Measurements from ENCODE around the gene RAB11FIP5.

RAB11FIP5 gene

GRCh38 chr2:73043929-73044832 lies 68.6 kb downstream of the RAB11FIP5 start:
- TF ChIP-seq GATA2 (IDR thresholded peaks at IDR 0.05; ENCODE audit: low read depth, low read length) (no peak), GATA3 (IDR thresholded peaks at IDR 0.05; ENCODE audit: low read depth, low read length) (no peak)

DNA sequence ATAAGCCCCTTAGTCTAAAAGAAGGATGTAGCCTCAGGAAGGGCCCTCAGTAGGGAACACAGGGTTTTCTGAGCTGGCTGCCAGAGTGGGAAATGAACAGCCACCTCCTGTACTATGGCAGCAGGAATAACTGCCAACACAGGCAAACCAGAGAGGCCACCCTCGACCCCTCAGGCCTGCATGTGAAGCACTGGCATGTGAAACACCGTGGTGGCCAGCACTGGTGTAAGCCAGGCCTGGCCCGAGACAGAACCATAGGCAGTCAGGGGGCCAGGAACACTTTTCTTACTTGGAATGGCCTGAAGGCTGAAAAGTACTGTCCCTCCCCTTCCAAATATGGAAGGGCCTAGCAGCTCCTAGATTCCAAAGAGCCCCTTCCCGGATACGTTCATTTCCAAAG lies 69.5 kb downstream of the RAB11FIP5 start:
- TF ChIP-seq GATA3 (IDR thresholded peaks at IDR 0.05; ENCODE audit: low read depth, low read length): no peak
- no peak for TF ChIP-seq GATA2 (IDR thresholded peaks at IDR 0.05; ENCODE audit: low read depth, low read length)

GRCh38 chr2:73037947-73038585 lies 74.7 kb downstream of the RAB11FIP5 start:
- TF ChIP-seq GATA2 (IDR thresholded peaks at IDR 0.05; ENCODE audit: low read depth, low read length) (no peak), GATA3 (IDR thresholded peaks at IDR 0.05; ENCODE audit: low read depth, low read length) (no peak)

- TF ChIP-seq GATA3 (IDR thresholded peaks at IDR 0.05; ENCODE audit: low read depth, low read length) (no peak), GATA2 (IDR thresholded peaks at IDR 0.05; ENCODE audit: low read depth, low read length) (no peak)
Observed at GRCh38 chr2:73036766-73037165, 76.0 kb downstream of the RAB11FIP5 start.

DNA sequence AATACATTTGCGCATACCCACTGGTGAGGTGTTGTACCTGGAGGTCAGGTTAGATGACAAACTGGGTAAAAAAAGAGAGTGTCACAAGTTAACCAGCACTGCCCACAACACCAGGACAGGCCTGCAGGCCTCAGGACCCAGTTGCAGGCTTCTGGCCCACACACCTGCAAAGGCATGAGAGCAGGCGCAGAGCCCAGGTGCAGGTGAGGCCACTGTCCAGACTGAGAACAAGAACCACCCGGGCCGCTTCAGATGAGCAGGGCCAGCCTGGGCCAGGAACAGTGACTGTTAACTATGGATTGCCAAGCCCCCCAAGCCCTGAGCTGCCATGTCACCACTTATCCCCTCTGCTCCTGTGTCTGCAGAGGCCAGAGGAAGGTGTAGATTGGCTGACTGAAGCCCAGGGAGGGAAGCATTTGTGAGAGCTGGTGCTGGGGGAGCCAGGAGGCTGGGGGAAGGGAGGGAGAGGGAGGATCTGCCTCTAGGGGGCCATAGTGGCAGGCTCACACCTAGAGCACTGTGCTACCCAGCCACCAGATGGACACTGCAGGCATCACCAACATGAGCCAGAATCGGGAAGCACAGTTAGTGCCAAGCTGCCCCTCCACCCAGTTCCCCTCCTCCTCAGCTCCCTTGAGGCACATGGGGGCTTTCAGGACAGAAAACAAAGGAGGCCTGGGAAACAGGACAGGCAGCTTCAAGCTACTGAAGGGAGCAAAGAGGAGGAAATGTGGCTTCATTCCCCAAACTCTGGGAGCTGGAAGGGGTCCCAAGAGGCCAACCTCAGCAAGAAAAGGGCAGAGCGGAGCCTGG lies 76.6 kb downstream of the RAB11FIP5 start:
- TF ChIP-seq GATA3 (IDR thresholded peaks at IDR 0.05; ENCODE audit: low read depth, low read length) (no peak), GATA2 (IDR thresholded peaks at IDR 0.05; ENCODE audit: low read depth, low read length) (no peak)

DNA sequence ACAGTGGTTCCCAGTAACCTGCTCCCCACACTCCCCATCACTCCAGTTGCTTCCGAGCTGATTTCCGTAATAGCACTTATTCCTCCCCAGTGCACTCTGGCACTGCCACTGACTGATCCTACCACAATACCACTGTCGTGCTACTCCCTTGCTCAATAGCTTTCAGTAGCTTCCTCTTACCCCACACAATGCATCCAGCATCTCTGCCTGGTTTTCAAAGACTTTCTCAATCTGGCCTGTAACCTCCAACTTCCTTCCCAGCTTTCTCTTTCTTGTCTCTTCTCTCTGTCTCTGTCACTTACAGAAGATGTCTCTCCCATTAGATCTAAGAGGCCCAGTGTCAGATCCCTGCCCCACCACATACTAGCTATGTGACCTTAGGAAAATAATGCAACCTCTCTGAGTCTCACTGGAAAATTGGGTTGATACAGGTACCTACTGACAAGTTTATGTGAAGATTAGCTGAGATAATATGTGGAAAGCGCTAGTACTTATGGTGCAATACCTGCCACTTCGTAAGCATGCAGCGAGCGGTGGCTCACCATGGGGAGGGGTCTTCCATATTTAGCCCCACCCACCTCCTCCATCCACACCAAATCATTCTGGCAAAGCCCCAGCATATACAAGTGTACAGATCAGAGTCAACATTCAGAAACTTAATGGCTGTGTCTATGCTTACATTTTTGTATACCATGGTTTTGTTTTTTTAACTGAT lies 77.9 kb downstream of the RAB11FIP5 start:
- TF ChIP-seq GATA2 (IDR thresholded peaks at IDR 0.05; ENCODE audit: low read depth, low read length): no peak
- TF ChIP-seq GATA3 (IDR thresholded peaks at IDR 0.05; ENCODE audit: low read depth, low read length): no peak

DNA sequence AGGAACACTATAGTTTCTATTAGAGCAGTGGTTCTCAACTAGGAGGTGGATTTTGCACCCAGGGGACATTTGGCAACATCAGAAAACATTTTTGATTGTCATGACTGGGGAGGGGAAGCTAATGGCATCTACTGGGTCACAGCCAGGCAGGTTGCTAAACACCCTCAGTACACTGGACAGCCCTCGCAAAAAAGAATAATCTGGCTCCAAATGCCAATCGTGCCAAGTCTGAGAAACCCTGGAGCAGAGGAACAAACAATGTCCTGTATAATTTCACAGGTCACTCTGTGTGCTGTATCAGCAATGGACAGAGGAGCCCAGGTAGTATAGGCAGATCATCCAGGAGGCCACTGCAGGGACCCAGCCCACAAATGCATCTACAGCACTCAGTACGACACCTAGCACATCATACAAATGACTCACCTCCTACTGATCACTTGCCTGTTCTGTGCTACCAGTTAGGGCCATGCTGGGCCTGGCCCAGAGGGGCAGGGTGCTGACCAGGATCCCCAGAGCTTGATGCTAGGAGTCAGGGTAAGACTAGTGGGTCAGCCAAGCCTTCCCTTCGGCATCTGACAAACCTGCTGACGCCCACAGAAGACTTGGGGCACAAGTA lies 78.9 kb downstream of the RAB11FIP5 start:
- TF ChIP-seq GATA3 (IDR thresholded peaks at IDR 0.05; ENCODE audit: low read depth, low read length): no peak
- TF ChIP-seq GATA2 (IDR thresholded peaks at IDR 0.05; ENCODE audit: low read depth, low read length): no peak

GRCh38 chr2:73033142-73033765 lies 79.5 kb downstream of the RAB11FIP5 start:
- TF ChIP-seq GATA2 (IDR thresholded peaks at IDR 0.05; ENCODE audit: low read depth, low read length) (no peak), GATA3 (IDR thresholded peaks at IDR 0.05; ENCODE audit: low read depth, low read length) (no peak)

GRCh38 chr2:73032702-73033097 lies 80.0 kb downstream of the RAB11FIP5 start:
- TF ChIP-seq GATA3 (IDR thresholded peaks at IDR 0.05; ENCODE audit: low read depth, low read length): no peak
- no peak for TF ChIP-seq GATA2 (IDR thresholded peaks at IDR 0.05; ENCODE audit: low read depth, low read length)

- TF ChIP-seq GATA2 (IDR thresholded peaks at IDR 0.05; ENCODE audit: low read depth, low read length): no peak
- no peak for TF ChIP-seq GATA3 (IDR thresholded peaks at IDR 0.05; ENCODE audit: low read depth, low read length)
Observed at GRCh38 chr2:73031725-73032701, 80.7 kb downstream of the RAB11FIP5 start.

GRCh38 chr2:73031095-73031678 lies 81.6 kb downstream of the RAB11FIP5 start:
- no peak for TF ChIP-seq GATA3 (IDR thresholded peaks at IDR 0.05; ENCODE audit: low read depth, low read length)
- no peak for TF ChIP-seq GATA2 (IDR thresholded peaks at IDR 0.05; ENCODE audit: low read depth, low read length)

Data from SH-SY5Y (cell line).